Fibroblast of mammary gland (primary cell): Measurements from ENCODE around the gene ATOX1.

Source experiments
- DNase-seq: peaks from one replicate; pipeline ENCODE4 v3.0.0-alpha.2; 2010; ENCODE audit warnings: low read depth
- H3K4me3 ChIP-seq: 2 replicates; pipeline ENCODE4 v1.5.1; 2011; ENCODE audit warnings: low read depth, mild to moderate bottlenecking, low read length, moderate library complexity; ENCODE audit not compliant: control insufficient read depth
- TF ChIP-seq, protein P1 (sequence below): conservative IDR thresholded peaks from 2 replicates; pipeline ENCODE4 v1.5.1; 2011; ENCODE audit warnings: low read depth, low read length, inconsistent platforms; ENCODE audit not compliant: control insufficient read depth, insufficient read depth

ATOX1 gene

DNA sequence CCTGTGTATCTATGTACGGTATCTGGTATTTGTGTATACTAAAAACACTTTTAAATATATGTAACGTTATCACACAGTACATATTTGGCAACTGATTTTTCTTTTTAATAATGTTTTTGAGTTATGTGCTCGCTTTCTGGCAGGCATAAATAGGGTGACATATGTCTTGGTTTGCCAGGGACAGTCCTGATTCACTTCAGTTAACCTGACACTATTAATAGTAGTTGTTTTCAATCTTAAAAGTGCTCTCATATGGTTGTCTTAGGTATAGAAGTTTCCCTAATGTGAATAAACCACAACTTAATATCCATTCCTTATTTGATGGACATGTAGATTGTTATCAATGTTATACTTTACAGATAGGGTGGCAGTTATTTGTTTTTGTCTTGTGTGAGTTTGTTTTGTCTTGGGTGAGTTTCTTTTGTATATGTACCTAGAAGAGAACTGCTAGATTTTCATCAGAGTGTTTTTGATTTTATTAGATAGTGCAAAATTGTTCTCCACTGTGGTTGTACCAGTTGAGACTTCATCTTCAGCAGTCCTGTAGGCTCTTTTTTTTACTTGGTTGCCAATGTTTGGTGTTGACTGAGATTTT is 21.2 kb upstream of the ATOX1 start:
- no peak overlapping the region for H3K4me3 ChIP-seq
- DNase-seq = no peak
- TF ChIP-seq, protein P1, sequence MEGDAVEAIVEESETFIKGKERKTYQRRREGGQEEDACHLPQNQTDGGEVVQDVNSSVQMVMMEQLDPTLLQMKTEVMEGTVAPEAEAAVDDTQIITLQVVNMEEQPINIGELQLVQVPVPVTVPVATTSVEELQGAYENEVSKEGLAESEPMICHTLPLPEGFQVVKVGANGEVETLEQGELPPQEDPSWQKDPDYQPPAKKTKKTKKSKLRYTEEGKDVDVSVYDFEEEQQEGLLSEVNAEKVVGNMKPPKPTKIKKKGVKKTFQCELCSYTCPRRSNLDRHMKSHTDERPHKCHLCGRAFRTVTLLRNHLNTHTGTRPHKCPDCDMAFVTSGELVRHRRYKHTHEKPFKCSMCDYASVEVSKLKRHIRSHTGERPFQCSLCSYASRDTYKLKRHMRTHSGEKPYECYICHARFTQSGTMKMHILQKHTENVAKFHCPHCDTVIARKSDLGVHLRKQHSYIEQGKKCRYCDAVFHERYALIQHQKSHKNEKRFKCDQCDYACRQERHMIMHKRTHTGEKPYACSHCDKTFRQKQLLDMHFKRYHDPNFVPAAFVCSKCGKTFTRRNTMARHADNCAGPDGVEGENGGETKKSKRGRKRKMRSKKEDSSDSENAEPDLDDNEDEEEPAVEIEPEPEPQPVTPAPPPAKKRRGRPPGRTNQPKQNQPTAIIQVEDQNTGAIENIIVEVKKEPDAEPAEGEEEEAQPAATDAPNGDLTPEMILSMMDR = no peak

DNA sequence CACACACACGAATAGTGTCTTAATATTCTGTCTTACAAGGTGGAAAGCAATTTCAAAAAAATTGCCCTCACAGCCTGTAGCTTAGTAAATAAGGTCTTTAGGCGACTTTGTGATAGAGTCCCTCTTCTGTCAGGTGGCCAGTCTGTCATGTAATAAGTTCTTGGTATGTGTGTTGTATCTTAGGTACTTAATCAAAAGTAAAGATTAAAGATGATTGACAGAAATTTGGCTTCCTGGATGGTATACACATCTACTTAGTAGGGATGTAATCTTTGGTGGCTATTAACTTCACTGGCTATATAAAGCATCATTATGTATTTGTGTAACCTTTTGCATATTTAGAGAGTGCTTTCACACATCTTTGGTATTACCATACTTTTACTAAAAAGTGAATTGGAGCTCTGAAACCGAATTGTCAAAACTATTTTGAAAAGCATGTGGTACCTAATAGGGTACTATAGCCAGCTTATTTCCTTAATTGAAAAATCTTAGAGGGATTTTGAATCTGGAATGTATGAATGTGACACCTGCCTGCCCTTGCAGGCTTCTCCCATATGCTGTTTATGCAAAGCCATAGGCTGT is 16.7 kb upstream of the ATOX1 start:
- H3K4me3 ChIP-seq = no peak overlapping the region
- DNase-seq = no peak
- TF ChIP-seq, protein P1 = no peak

DNA sequence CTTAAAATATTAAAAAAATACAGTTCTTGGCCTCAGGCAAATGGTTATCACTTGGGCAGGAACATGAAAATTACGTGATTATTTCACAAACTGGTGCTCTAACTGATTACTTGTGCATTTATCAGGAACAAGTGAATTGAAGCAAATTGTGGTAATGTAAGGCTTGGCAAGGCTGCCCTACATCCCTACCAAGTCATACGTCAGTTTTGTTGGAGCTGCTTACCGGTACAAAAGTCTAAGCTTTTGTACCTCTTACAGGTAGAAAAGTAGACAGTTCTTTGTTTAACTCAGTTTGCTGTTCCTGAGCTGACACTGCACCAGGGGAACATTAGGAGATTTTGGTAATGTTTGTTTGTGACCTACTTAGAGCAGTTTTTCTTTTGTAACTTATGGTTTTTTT is 15.5 kb upstream of the ATOX1 start:
- DNase-seq = peak; percentile 15
- H3K4me3 ChIP-seq = peak overlapping the region; percentile 79
- TF ChIP-seq, protein P1 = no peak

DNA sequence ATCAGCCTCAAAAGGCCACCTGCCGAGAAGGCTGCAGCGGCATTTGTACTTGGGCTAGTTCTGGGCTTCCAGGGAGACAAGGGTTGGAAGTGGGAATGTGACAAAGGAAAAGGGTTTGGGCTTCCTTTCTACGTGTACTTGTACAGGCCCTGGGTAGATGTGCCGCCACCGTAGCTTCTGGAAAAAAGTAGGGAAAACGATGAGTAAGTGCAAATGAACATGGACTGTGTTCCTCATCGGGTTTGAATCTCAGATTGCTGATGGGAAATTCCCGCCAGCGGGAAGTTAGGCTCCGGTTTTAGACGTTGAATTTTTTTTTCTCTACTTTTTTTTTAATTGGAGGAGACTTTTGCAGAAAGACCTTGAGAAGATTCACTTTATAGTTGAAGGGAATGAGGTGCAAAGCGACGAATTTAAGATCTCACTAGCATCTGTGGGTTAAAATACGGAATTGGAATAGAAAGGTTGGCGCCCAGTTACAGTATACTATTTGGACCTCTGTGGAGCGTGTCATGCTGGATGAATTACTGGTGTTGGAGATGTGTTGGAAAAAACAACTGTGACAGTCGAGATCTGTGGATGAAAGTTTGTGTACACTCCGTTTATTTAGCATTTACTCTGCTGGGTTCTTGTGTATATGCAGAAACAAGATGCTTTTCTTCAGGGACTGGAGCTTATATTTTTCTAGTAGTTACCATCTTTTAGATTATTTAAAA is 14.6 kb upstream of the ATOX1 start:
- TF ChIP-seq, protein P1 = no peak
- DNase-seq = peak; percentile 44
- peak overlapping the region; percentile 79 for H3K4me3 ChIP-seq

DNA sequence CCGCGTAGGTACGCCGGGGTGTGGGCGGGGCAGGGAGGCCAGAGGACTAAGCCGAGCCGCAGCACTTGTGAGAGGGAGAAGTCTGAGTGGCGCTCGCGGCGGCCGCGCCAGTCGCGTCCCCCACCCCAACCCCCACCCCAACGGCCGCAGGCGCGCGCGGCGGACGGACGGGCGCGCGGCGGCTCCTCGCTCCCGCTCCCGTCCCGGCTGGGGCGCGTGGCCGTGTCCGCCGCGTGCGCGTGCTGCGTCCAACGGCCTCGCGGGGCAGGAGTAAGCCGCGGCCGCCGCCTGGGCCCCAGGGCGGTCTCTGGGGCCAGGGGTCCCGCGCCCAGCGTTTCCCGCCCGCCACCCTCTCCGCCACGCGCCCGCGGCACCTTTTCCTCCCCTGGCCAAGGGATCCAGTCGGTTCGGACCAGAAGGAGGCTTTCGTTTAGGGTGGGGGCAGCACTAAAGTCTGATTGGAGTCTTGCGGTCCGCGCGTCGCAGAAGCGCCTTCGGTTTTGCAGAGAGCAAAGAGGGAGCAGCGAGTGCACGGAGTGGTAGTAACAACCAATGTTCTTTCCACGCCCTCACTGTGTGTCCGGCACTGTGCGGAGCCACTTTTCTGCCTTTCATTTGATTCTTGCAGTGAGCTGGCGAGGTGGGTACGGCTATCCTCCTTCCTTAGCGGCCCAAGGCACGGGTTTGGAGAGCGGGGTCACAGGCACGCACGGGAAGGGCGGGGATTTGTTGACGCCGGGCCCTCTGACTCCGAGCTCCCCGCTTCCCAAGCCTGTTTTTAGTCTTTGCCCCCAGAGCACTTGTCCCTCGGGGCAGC is 13.8 kb upstream of the ATOX1 start:
- TF ChIP-seq, protein P1 = no peak
- peak; percentile 25 for DNase-seq
- peak overlapping the region; percentile 79 for H3K4me3 ChIP-seq

DNA sequence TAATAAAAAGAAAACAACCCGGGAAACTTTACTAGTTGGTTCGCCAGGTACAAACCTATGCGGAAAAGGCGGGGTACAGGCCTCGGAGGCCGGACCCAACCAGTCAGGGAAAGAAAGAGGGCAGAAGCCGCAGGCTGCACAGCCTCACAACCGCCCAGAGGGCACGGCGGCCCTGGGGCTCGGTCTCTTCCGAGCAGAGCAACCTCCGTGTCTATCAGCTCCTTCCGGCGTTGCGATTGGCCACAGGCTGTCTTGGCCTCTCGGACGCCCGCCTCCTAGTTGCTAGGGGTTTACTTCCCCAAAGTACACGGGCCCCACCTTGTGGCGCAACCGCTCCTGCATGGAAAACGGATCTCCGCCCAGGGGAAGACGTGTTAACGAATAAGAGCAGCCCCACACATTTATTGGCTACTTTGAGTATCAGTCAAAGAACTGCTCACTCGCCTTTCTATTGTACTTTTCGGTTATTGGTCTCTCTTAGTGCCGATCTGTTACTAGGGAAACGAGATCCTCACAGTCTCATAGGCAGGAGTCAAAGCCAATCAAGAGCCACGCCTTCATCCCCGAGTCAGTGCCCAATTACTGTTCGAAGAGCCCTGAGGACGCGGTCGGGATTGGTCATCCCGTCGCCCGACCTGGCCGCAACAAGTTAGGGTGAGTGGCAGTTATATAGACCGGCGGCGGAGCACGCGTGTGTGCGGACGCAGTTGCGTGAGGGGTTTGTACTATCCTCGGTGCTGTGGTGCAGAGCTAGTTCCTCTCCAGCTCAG is 13.0 kb upstream of the ATOX1 start, which contains the start of gene G3BP1:
Gene G3BP1, plus strand, starts transcription at position 696 of the 770 bp plus-strand sequence. CDS start 14,667 bp downstream, outside the sequence.
- TF ChIP-seq, protein P1 = peak; percentile 58
- H3K4me3 ChIP-seq = peak within 1 kb of the TSS; percentile 79
- DNase-seq = peak; percentile 100
